Measurements from ENCODE around the gene C20orf96.
"Not testable (repeated sequence)": the region's sequence is repeated elsewhere in the genome, so short reads cannot be mapped to it uniquely, and the experiment has no call there.

C20orf96 gene

GRCh38 chr20:290084-290831, at the start of gene C20orf96:
TSS of gene C20orf96 (minus strand) at chr20:290750. CDS start at chr20:290610, 140 bp downstream.
- peak; percentile 98 for DNase-seq (ENCODE audit: low spot score)
- TF ChIP-seq CTCF (IDR thresholded peaks at IDR 0.05; ENCODE audit: extremely low read depth, missing control alignments): no peak

- not testable (repeated sequence) for DNase-seq (ENCODE audit: low spot score)
These were observed 45.5 kb upstream of the C20orf96 start for GRCh38 chr20:336040-336439.

GRCh38 chr20:334578-334977, 44.0 kb upstream of the C20orf96 start:
- TF ChIP-seq CTCF (IDR thresholded peaks at IDR 0.05; ENCODE audit: extremely low read depth, missing control alignments): no peak
- DNase-seq (ENCODE audit: low spot score): no peak

GRCh38 chr20:330233-331149, 39.9 kb upstream of the C20orf96 start:
- peak; percentile 78 for DNase-seq (ENCODE audit: low spot score)
- TF ChIP-seq CTCF (IDR thresholded peaks at IDR 0.05; ENCODE audit: extremely low read depth, missing control alignments): peak; percentile 68

GRCh38 chr20:329851-330232, 39.3 kb upstream of the C20orf96 start:
- no peak for DNase-seq (ENCODE audit: low spot score)
- TF ChIP-seq CTCF (IDR thresholded peaks at IDR 0.05; ENCODE audit: extremely low read depth, missing control alignments): no peak

- DNase-seq (ENCODE audit: low spot score): no peak
- no peak for TF ChIP-seq CTCF (IDR thresholded peaks at IDR 0.05; ENCODE audit: extremely low read depth, missing control alignments)
These were observed 38.6 kb upstream of the C20orf96 start for GRCh38 chr20:328975-329695.

- TF ChIP-seq CTCF (IDR thresholded peaks at IDR 0.05; ENCODE audit: extremely low read depth, missing control alignments): no peak
- no peak for DNase-seq (ENCODE audit: low spot score)
These were observed 37.8 kb upstream of the C20orf96 start for GRCh38 chr20:328027-328974.
